Hepatocyte (in vitro differentiated cells): ENCODE results near the gene TOP2B. TPM values are rescaled to one million over a fixed set of nuclear protein-coding genes. Genes with fewer than 3 reads are reported as not detected.

ENCODE experiments used
- DNase-seq: peaks from one replicate; pipeline ENCODE4 v3.0.0-alpha.2; 2016; ENCODE audit warnings: low spot score
- H2AFZ ChIP-seq: fragments of 200-600 bp; sonication (generic); 2 replicates; pipeline ENCODE4 v1.6.0; 2016; ENCODE audit warnings: antibody characterized with exemption, mild to moderate bottlenecking
- H3K27ac ChIP-seq: fragments of 200-600 bp; sonication (generic); 2 replicates; pipeline ENCODE4 v1.5.1; 2016; ENCODE audit warnings: mild to moderate bottlenecking
- H3K27me3 ChIP-seq: fragments of 200-600 bp; sonication (generic); 2 replicates; pipeline ENCODE4 v1.6.1; 2016
- H3K36me3 ChIP-seq: fragments of 200-600 bp; sonication (generic); replicated peaks from 2 replicates; pipeline ENCODE4 v1.5.1; 2016; ENCODE audit warnings: low read depth; ENCODE audit not compliant: insufficient read depth
- H3K4me1 ChIP-seq: fragments of 200-600 bp; sonication (generic); 2 replicates; pipeline ENCODE4 v1.5.1; 2016; ENCODE audit warnings: mild to moderate bottlenecking, moderate library complexity; ENCODE audit not compliant: insufficient read depth
- H3K4me2 ChIP-seq: fragments of 200-600 bp; sonication (generic); 2 replicates; pipeline ENCODE4 v1.6.0; 2016
- H3K4me3 ChIP-seq: fragments of 200-600 bp; sonication (generic); 2 replicates; pipeline ENCODE4 v1.5.1; 2016; ENCODE audit warnings: mild to moderate bottlenecking
- H3K79me2 ChIP-seq: fragments of 200-600 bp; sonication (generic); 2 replicates; pipeline ENCODE4 v1.6.0; 2017; ENCODE audit warnings: mild to moderate bottlenecking
- H3K9me2 ChIP-seq: fragments of 200-600 bp; sonication (generic); replicated peaks from 2 replicates; pipeline ENCODE4 v1.6.0; 2017; ENCODE audit warnings: mild to moderate bottlenecking; ENCODE audit not compliant: insufficient read depth
- H3K9me3 ChIP-seq: fragments of 200-600 bp; sonication (generic); 2 replicates; pipeline ENCODE4 v1.5.1; 2016; ENCODE audit warnings: low read depth, mild to moderate bottlenecking
- H4K20me1 ChIP-seq: fragments of 200-600 bp; sonication (generic); 2 replicates; pipeline ENCODE4 v1.6.0; 2016; ENCODE audit warnings: mild to moderate bottlenecking; ENCODE audit not compliant: insufficient read depth, poor library complexity, severe bottlenecking
- EZH2 ChIP-seq: fragments of 200-600 bp; sonication (generic); IDR thresholded peaks from 2 replicates; pipeline ENCODE4 v1.6.1; 2016; ENCODE audit warnings: antibody characterized with exemption, mild to moderate bottlenecking, borderline replicate concordance
- EZH2phosphoT487 ChIP-seq: fragments of 200-600 bp; sonication (generic); IDR thresholded peaks from one replicate; pipeline ENCODE4 v1.6.1; 2018; ENCODE audit warnings: antibody characterized with exemption, mild to moderate bottlenecking, low read depth, moderate library complexity; ENCODE audit not compliant: unreplicated experiment, severe bottlenecking
- WGBS: methylation state at CpG from one replicate; pipeline ENCODE4 v1.1.6; 2016; ENCODE audit warnings: low lambda C conversion rate; ENCODE audit errors: missing lambda C conversion rate; 5-methylcytosine and 5-hydroxymethylcytosine counted together
- polyA plus RNA-seq: library from polyadenylated mRNA; unstranded; fragments of >200 nt; fragmentation: Nextera tagmentation; extraction: Ambion mirVana; gene quantifications from 2 replicates; pipeline ENCODE4 v1.2.1, GENCODE V29; 2016
- total RNA-seq: library from RNA; depleted of rRNA; stranded (reverse); fragments of >200 nt; gene quantifications from 2 replicates; pipeline ENCODE4 v1.2.3, GENCODE V29; 2014
- TF ChIP-seq, protein P1 (sequence below): fragments of 200-600 bp; sonication (generic); IDR thresholded peaks from 2 replicates; pipeline ENCODE4 v1.5.1; 2016; ENCODE audit warnings: antibody characterized with exemption, mild to moderate bottlenecking; ENCODE audit not compliant: poor library complexity

Gene TOP2B
- total and polyA plus RNA-seq, 2 experiments from 2014 or later, result 49.5 to 109 TPM

DNA sequence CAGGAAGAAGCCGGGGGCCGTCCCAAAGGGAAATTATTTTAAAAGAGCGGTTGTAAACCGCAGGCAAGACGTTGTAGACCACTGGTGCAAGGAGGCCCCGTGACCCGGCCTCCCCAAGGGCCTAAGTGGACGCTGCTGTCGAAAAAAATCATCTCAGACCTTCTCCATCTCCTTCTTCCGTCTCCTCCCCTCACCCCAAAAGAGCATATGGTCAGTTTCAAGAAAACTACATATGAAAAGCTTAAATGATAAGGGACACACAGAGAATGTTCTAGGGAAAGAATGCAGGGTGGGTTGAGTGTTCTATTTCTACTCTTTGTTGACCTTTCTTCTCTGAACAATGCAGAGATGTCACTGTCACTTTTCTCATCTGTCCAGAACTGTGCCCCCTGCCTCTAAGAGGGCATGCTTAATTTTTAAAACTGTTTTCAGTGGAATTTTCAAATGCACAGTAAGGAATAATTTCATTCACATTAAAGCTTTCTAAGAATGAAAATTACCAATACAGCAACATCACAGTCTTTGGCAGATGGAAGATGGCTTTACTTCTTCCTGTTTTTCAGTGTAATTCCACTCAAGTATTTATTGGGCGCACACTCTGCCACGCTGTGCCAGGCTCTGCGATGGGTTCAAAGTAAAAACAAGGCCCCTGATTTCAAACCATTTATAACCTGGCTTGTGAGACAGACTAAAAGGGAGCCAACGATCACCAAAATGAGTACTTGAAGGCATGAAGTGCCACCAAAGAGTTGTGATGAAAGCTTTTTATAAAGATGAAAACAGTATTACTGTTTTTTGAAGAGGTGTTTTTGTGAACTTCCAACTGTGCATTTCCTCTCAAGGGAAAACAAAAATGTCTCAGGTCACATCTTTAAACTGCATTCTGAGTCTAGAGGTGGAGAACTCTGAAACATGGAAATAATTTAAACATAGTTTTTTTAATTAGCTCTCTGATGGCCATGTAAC is 891 bp upstream of the TOP2B start:
- peaks cover 25% of the 10 kb centered on the region for H3K4me1 ChIP-seq
- 24% methylated on average over 14 of the region's 14 CpGs for WGBS
- H3K79me2 ChIP-seq, result peaks cover 34% of the 10 kb centered on the region
- peak overlapping the region; percentile 32 for H3K4me3 ChIP-seq
- no peak for TF ChIP-seq EZH2phosphoT487
- TF ChIP-seq, protein P1, sequence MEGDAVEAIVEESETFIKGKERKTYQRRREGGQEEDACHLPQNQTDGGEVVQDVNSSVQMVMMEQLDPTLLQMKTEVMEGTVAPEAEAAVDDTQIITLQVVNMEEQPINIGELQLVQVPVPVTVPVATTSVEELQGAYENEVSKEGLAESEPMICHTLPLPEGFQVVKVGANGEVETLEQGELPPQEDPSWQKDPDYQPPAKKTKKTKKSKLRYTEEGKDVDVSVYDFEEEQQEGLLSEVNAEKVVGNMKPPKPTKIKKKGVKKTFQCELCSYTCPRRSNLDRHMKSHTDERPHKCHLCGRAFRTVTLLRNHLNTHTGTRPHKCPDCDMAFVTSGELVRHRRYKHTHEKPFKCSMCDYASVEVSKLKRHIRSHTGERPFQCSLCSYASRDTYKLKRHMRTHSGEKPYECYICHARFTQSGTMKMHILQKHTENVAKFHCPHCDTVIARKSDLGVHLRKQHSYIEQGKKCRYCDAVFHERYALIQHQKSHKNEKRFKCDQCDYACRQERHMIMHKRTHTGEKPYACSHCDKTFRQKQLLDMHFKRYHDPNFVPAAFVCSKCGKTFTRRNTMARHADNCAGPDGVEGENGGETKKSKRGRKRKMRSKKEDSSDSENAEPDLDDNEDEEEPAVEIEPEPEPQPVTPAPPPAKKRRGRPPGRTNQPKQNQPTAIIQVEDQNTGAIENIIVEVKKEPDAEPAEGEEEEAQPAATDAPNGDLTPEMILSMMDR, result no peak
- no peak for TF ChIP-seq EZH2
- no peaks in the 10 kb centered on the region for H3K36me3 ChIP-seq
- no peak for DNase-seq
- H3K4me2 ChIP-seq, result peak overlapping the region; percentile 77
- peak overlapping the region; percentile 20 for H2AFZ ChIP-seq
- H3K27me3 ChIP-seq, result no peaks in the 10 kb centered on the region
- H3K9me3 ChIP-seq, result no peaks in the 10 kb centered on the region
- peaks cover 30% of the 10 kb centered on the region for H4K20me1 ChIP-seq
- peak overlapping the region; percentile 97 for H3K27ac ChIP-seq
- no peaks in the 10 kb centered on the region for H3K9me2 ChIP-seq

DNA sequence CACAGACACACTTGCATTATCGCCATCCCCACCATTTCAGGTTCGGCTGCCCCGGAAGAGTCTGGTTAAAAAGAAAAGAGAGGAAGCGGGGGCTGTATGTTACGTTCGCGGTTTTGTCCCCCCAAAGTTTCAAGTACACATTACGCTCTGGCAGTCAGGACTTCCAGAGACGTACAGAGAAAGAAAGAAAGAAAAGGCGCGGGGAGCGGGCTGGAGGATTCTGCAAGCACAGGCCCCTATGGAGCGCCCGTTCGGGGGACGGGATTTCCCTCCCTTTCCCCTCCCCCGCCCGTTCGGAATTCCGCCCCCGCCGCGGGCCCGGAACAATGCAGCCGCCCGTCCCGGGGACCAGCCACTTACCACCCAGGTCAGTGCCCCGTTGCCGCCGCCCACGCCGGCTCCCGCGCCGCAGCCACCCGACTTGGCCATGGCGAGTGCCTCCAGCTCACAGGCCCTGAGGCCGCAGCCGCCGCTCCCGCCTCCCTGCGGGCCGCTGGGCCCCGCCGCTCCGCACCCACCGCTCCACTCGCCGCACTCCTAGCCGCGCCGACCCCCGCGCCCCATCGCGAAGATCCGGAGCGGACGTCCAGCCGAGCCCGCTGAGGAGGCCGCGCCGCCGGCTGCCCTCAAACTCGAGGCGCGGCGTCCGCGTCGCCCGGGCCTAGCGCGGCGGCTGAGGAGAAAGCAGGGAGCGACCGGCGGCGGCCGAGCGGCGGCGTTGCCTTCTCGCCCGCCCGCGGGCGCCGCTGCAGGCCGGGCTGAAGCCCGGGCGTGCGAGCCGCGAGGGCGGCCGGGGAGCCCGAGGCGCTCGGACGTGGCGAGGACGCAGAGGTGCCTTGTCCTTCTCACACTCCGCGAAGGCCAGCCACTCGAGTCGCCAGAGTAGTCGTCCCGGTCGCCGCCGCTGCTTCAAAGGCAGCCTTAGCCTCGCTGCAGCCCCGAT is 567 bp downstream of the TOP2B start:
- peak overlapping the region; percentile 43 for H2AFZ ChIP-seq
- no peaks in the 10 kb centered on the region for H3K36me3 ChIP-seq
- peaks cover 25% of the 10 kb centered on the region for H3K4me1 ChIP-seq
- DNase-seq, result peak; percentile 82
- peak overlapping the region; percentile 86 for H3K4me3 ChIP-seq
- peaks cover 44% of the 10 kb centered on the region for H4K20me1 ChIP-seq
- peak overlapping the region; percentile 97 for H3K27ac ChIP-seq
- H3K4me2 ChIP-seq, result peak overlapping the region; percentile 90
- under 1% methylated on average over 77 of the region's 115 CpGs for WGBS
- peaks cover 48% of the 10 kb centered on the region for H3K79me2 ChIP-seq
- no peak for TF ChIP-seq EZH2phosphoT487
- no peak for TF ChIP-seq EZH2
- H3K9me3 ChIP-seq, result no peaks in the 10 kb centered on the region
- no peaks in the 10 kb centered on the region for H3K27me3 ChIP-seq
- no peaks in the 10 kb centered on the region for H3K9me2 ChIP-seq

DNA sequence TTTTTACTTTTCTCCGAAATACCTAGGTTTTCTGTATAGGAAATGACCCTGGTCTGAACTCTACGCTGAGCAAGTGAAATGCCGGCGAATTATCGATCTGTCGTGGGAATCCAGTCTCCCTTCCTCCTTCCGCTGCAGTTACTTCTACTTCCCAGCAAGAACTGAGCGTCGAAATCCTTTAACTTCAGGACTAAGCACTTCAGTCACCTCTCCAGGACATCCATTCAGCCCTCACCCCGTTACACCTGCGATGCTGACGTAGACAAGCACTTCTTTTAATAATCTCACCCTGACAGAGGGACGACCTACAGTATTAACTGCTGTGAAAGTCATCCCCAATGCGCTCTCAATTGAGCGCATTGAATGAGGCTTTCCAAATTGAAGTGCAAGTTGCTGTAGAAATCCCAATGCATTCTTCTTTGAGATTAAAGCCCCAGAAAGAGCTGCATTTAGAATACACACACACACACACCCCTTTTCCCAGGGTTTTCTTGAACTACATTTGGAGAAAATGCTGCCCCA is 1.3 kb downstream of the TOP2B start:
- no peaks in the 10 kb centered on the region for H3K9me3 ChIP-seq
- peak overlapping the region; percentile 86 for H3K4me3 ChIP-seq
- H3K27me3 ChIP-seq, result no peaks in the 10 kb centered on the region
- no peaks in the 10 kb centered on the region for H3K36me3 ChIP-seq
- peak; percentile 34 for DNase-seq
- H3K79me2 ChIP-seq, result peaks cover 56% of the 10 kb centered on the region
- H2AFZ ChIP-seq, result peak overlapping the region; percentile 43
- peak overlapping the region; percentile 90 for H3K4me2 ChIP-seq
- H3K4me1 ChIP-seq, result peaks cover 25% of the 10 kb centered on the region
- TF ChIP-seq, protein P1, result no peak
- TF ChIP-seq EZH2phosphoT487, result no peak
- no peaks in the 10 kb centered on the region for H3K9me2 ChIP-seq
- 3% methylated on average over 15 of the region's 15 CpGs for WGBS
- H3K27ac ChIP-seq, result peak overlapping the region; percentile 97
- H4K20me1 ChIP-seq, result peaks cover 52% of the 10 kb centered on the region
